Measurements from ENCODE around the gene NOC4L.
"Not testable (repeated sequence)": the region's sequence is repeated elsewhere in the genome, so short reads cannot be mapped to it uniquely, and the experiment has no call there.

The NOC4L gene

GRCh38 chr12:132144115-132144809, at the start of gene NOC4L, which contains the start of gene DDX51:
TSS of gene NOC4L (plus strand) at chr12:132144457. CDS start at chr12:132144489, 32 bp downstream.
TSS of gene DDX51 (minus strand) at chr12:132144319. CDS start at chr12:132144296, 23 bp downstream.
- DNase-seq = peak; percentile 51 to 95 (median 82)

- DNase-seq = no peak
These were observed 48.5 kb upstream of the NOC4L start for GRCh38 chr12:132095520-132096409.

- DNase-seq = no peak
These were observed 44.5 kb upstream of the NOC4L start for GRCh38 chr12:132099739-132100138.

- DNase-seq = no peak
These were observed 43.8 kb upstream of the NOC4L start for GRCh38 chr12:132100306-132101065.

GRCh38 chr12:132102297-132102696, 42.0 kb upstream of the NOC4L start:
- DNase-seq = no peak

GRCh38 chr12:132103072-132103471, 41.2 kb upstream of the NOC4L start:
- DNase-seq = not testable (repeated sequence)

- no peak for DNase-seq
These were observed 40.5 kb upstream of the NOC4L start for GRCh38 chr12:132103542-132104308.

GRCh38 chr12:132105467-132105866, 38.8 kb upstream of the NOC4L start:
- no peak for DNase-seq

GRCh38 chr12:132106921-132107320, 37.3 kb upstream of the NOC4L start:
- DNase-seq = no peak

GRCh38 chr12:132108211-132108832, 35.9 kb upstream of the NOC4L start:
- DNase-seq = no peak

GRCh38 chr12:132109741-132110140, 34.5 kb upstream of the NOC4L start:
- DNase-seq = no peak

GRCh38 chr12:132110677-132111076, 33.6 kb upstream of the NOC4L start:
- DNase-seq = no peak

- DNase-seq = no peak
These were observed 32.5 kb upstream of the NOC4L start for GRCh38 chr12:132111654-132112304.

- no peak for DNase-seq
These were observed 29.6 kb upstream of the NOC4L start for GRCh38 chr12:132114667-132115066.

GRCh38 chr12:132115500-132115899, 28.8 kb upstream of the NOC4L start:
- DNase-seq = no peak

- no peak for DNase-seq
These were observed 27.3 kb upstream of the NOC4L start for GRCh38 chr12:132116709-132117557.

GRCh38 chr12:132117558-132117875, 26.7 kb upstream of the NOC4L start:
- DNase-seq = no peak

GRCh38 chr12:132118876-132119275, 25.4 kb upstream of the NOC4L start:
- DNase-seq = no peak

- no peak for DNase-seq
These were observed 23.0 kb upstream of the NOC4L start for GRCh38 chr12:132121283-132121682.

Measured in amygdala (tissue), 56 donors.